Spleen (tissue), 11 donors: ENCODE results near the gene KATNIP. TPM values are rescaled to one million over a fixed set of nuclear protein-coding genes. Genes with fewer than 3 reads are reported as not detected.
A peak's percentile ranks its signal among the peaks of the same experiment; 100 is the strongest.

Experiments used
- DNase-seq: peaks from one replicate; pipeline ENCODE4 v3.0.0-alpha.2; 2020
- H3K27ac ChIP-seq, 8 donors: fragments of 200-600 bp; sonication (generic) in 7 of 8; 1 replicate in 4 of 8; 2 replicates in 4 of 8; pipeline versions ENCODE4 v1.5.0 to v1.8.0; 2016 to 2021; ENCODE audit warnings: inconsistent platforms in 4 of 8, mild to moderate bottlenecking in 4 of 8, moderate library complexity in 1 of 8
- H3K27me3 ChIP-seq, 7 donors: fragments of 200-600 bp; sonication (generic) in 6 of 7; replicated peaks in 1 of 7; 1 replicate in 4 of 7; 2 replicates in 3 of 7; pipeline versions ENCODE4 v1.5.0 to v1.8.0; 2016 to 2021; ENCODE audit warnings: inconsistent platforms in 3 of 7, mild to moderate bottlenecking in 1 of 7
- H3K36me3 ChIP-seq, 6 donors: fragments of 200-600 bp; sonication (generic) in 5 of 6; 1 replicate in 4 of 6; 2 replicates in 2 of 6; pipeline versions ENCODE4 v1.5.0 to v1.8.0; 2016 to 2021; ENCODE audit warnings: inconsistent platforms in 2 of 6
- H3K4me1 ChIP-seq, 6 donors: fragments of 200-600 bp; sonication (generic) in 5 of 6; 1 replicate in 3 of 6; 2 replicates in 3 of 6; pipeline versions ENCODE4 v1.5.0 to v1.8.0; 2016 to 2021; ENCODE audit warnings: inconsistent platforms in 3 of 6
- H3K4me3 ChIP-seq, 8 donors: fragments of 200-600 bp; sonication (generic) in 7 of 8; 1 replicate in 4 of 8; 2 replicates in 4 of 8; pipeline versions ENCODE4 v1.5.0 to v1.8.0; 2016 to 2021; ENCODE audit warnings: inconsistent platforms in 4 of 8, mild to moderate bottlenecking in 4 of 8, moderate library complexity in 2 of 8
- H3K9me3 ChIP-seq, 8 donors: fragments of 200-600 bp; sonication (generic) in 7 of 8; 1 replicate in 4 of 8; 2 replicates in 4 of 8; pipeline versions ENCODE4 v1.5.0 to v1.8.0; 2016 to 2021; ENCODE audit warnings: inconsistent platforms in 4 of 8
- POLR2A ChIP-seq, 3 donors: fragments of 450-650 bp; IDR thresholded peaks; one replicate each; pipeline ENCODE4 v1.5.1; 2017; ENCODE audit warnings: antibody characterized with exemption in 3 of 3, mild to moderate bottlenecking in 1 of 3
- POLR2AphosphoS5 ChIP-seq, 3 donors: sonication (generic); formaldehyde crosslinking; IDR thresholded peaks; one replicate each; pipeline ENCODE4 v1.5.1; 2017; ENCODE audit warnings: antibody characterized with exemption in 3 of 3
- WGBS, 5 donors: extraction: QIAGEN DNeasy Blood & Tissue Kit in 3 of 5; methylation state at CpG; one replicate each; pipeline versions ENCODE4 v1.1.5 to v1.1.7; 2013 to 2018; 5-methylcytosine and 5-hydroxymethylcytosine counted together
- intact Hi-C: fragments of 100-400 bp; cut with DNase I; formaldehyde crosslinking; loops from one replicate; pipeline ENCODE4 v1.15.0; 2023; ENCODE audit warnings: low total_unique reads
- polyA plus RNA-seq, 3 donors: library from polyadenylated mRNA; stranded (reverse); fragments of 200-250 nt; gene quantifications; one replicate each; pipeline ENCODE4 v1.2.1, GENCODE V29; 2013
- total RNA-seq, 7 donors: library from RNA; depleted of rRNA in 3 of 7; stranded (reverse); fragments of >200 nt in 3 of 7; fragmentation: NEBNext Ultra II Directional in 4 of 7; extraction: Animal tissue kit (Norgen Biotek cat#: 25700) in 4 of 7; gene quantifications; one replicate each; pipeline versions ENCODE4 v1.1.0 to v1.2.1, GENCODE V29; 2016 to 2021
- TF ChIP-seq, protein P1 (sequence below), 11 experiments: fragments of 200-600 bp in 7 of 11; fragments of 450-650 bp in 4 of 11; sonication (generic) in 4 of 11; IDR thresholded peaks in 8 of 11; conservative IDR thresholded peaks in 3 of 11; 1 replicate in 7 of 11; 2 replicates in 4 of 11; pipeline versions ENCODE4 v1.4.0 to v1.8.0; 2016 to 2021; ENCODE audit warnings: antibody characterized with exemption in 11 of 11, inconsistent platforms in 4 of 11, mild to moderate bottlenecking in 1 of 11
- donor health status: healthy with polysubstance abuse.
- donor health status: DM: no; HTN: no; CAD: no; lungs with moderate emphysema.
- donor health status: DM: no; HTN: no; CAD: no.
- donor health status: Bipolar disorder and iron deficiency.
- donor health status: healthy.
- donor health status: DM: no; HTN: no; CAD: no.
- donor health status: DM: yes; HTN: yes; CAD: no.

Gene KATNIP
- total and polyA plus RNA-seq, 10 donors: 3.8 to 40.7 (median 30.0) TPM

DNA sequence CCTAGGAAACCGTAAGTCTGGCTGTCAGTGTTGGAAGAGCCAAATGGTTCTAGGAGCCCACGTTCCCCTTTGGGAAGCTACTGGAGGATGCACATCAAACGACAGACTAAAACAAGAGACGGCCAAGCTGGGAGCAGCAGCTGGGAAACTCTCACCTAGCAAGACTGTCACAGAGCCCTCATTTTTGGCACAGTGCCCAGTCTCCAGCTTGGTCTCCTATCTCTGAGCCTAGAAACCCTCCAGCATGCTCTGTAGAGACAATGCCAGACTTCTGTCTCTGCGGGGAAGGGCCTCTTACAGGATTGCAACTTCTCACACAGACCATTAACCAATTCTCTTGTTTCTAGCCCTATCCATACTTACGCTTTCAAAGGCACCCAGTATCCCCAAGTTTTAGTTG is 23.8 kb upstream of the KATNIP start:
- H3K9me3 ChIP-seq: peaks cover 0 to 7% (median 0%) of the 10 kb centered on the region in 8 donors
- H3K27ac ChIP-seq: no peak overlapping the region
- H3K4me3 ChIP-seq: no peak overlapping the region
- TF ChIP-seq POLR2AphosphoS5 (IDR thresholded peaks at IDR 0.05) (no peak), POLR2A (IDR thresholded peaks at IDR 0.05) (no peak)
- TF ChIP-seq, protein P1, sequence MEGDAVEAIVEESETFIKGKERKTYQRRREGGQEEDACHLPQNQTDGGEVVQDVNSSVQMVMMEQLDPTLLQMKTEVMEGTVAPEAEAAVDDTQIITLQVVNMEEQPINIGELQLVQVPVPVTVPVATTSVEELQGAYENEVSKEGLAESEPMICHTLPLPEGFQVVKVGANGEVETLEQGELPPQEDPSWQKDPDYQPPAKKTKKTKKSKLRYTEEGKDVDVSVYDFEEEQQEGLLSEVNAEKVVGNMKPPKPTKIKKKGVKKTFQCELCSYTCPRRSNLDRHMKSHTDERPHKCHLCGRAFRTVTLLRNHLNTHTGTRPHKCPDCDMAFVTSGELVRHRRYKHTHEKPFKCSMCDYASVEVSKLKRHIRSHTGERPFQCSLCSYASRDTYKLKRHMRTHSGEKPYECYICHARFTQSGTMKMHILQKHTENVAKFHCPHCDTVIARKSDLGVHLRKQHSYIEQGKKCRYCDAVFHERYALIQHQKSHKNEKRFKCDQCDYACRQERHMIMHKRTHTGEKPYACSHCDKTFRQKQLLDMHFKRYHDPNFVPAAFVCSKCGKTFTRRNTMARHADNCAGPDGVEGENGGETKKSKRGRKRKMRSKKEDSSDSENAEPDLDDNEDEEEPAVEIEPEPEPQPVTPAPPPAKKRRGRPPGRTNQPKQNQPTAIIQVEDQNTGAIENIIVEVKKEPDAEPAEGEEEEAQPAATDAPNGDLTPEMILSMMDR (IDR thresholded peaks at IDR 0.05 in 8 of 11, conservative IDR thresholded peaks at IDR 0.05 in 3 of 11): no peak
- no peaks in the 10 kb centered on the region for H3K27me3 ChIP-seq
- intact Hi-C loops: no loop called here
- WGBS, 5 donors: 91 to 96% (median 94%) methylated on average over 6 of the region's 6 CpGs
- H3K4me1 ChIP-seq: peaks cover 0 to 5% (median 1%) of the 10 kb centered on the region in 6 donors
- peaks cover 6 to 95% (median 76%) of the 10 kb centered on the region in 6 donors for H3K36me3 ChIP-seq
- DNase-seq: peak; percentile 16

DNA sequence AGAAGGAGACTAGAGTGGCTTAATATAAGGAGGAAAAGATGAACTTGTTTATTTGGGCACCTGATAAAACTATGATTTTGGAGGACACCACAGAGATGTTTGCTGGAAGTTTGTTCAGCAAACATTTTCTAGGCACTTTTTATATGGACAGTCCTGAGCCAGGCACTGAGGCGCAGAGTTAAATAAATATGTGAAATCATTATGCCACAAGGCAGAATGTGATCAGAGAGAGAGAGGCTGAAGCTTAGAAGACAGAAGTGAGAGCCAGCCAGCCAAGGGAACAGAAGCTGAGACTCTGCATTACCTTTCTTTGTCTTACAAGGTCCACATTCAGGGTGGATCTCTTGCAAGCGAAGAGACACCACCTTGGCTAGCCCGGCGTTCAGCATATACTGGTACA is 21.6 kb upstream of the KATNIP start:
- intact Hi-C loops: no loop called here
- H3K9me3 ChIP-seq: peaks cover 0 to 7% (median 0%) of the 10 kb centered on the region in 8 donors
- H3K27me3 ChIP-seq: no peaks in the 10 kb centered on the region
- no peaks in the 10 kb centered on the region for H3K4me1 ChIP-seq
- H3K36me3 ChIP-seq: peaks cover 6 to 100% (median 97%) of the 10 kb centered on the region in 6 donors
- TF ChIP-seq, protein P1 (IDR thresholded peaks at IDR 0.05 in 8 of 11, conservative IDR thresholded peaks at IDR 0.05 in 3 of 11): no peak
- TF ChIP-seq POLR2A (IDR thresholded peaks at IDR 0.05) (no peak), POLR2AphosphoS5 (IDR thresholded peaks at IDR 0.05) (no peak)
- no peak for DNase-seq
- H3K27ac ChIP-seq: no peak overlapping the region
- no peak overlapping the region for H3K4me3 ChIP-seq
- 97 to 100% (median 98%) methylated on average over 4 of the region's 4 CpGs for WGBS, 5 donors

DNA sequence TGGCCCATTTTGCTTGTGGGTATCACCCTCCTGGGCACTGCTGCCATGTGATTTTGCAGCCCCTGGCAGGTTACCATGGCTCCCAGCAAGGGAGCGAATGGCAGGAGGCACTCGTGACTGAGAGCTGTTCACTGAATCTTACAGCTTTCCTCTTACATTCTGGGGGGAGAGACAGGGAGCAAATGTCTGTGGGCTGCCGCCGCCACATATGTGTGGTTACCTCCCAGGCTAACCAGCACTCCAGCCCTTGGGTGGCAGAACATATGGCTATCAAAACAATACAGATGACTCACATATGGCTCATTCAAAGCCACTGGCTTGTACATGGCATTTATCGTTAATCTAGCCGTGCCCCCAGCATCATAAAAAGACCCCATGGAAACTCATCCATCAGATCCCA is 20.0 kb upstream of the KATNIP start:
- Histone ChIP-seq H3K27me3 (no peaks in the 10 kb centered on the region), H3K4me3 (no peak overlapping the region), H3K9me3 (peaks cover 0 to 7% (median 0%) of the 10 kb centered on the region in 8 donors), H3K4me1 (no peaks in the 10 kb centered on the region), H3K27ac (no peak overlapping the region), H3K36me3 (peaks cover 6 to 100% (median 97%) of the 10 kb centered on the region in 6 donors)
- intact Hi-C loops: no loop called here
- no peak for TF ChIP-seq POLR2A (IDR thresholded peaks at IDR 0.05)
- no peak for TF ChIP-seq POLR2AphosphoS5 (IDR thresholded peaks at IDR 0.05)
- TF ChIP-seq, protein P1 (IDR thresholded peaks at IDR 0.05 in 8 of 11, conservative IDR thresholded peaks at IDR 0.05 in 3 of 11): no peak
- 92 to 96% (median 95%) methylated on average over 6 of the region's 6 CpGs for WGBS, 5 donors
- peak; percentile 25 for DNase-seq

DNA sequence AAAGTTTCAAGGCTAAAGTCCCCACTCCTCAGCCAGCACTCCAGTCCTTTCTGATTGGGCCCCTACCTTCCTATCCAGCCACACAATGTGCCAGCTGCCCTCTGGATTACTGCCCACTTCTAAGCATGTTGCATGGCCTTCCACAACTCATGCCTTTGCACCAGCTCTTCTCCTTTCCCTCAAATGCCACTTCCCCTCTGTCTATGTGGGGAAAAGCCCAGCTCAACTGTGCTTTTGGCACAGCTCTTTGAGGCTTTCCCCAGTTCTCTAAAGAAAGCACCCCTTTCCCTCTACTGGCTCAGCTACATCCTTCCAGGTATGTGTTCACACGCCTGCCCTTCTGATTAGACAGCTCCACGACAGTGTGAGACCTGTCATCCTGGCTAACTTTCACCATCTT is 18.8 kb upstream of the KATNIP start:
- no peaks in the 10 kb centered on the region for H3K27me3 ChIP-seq
- intact Hi-C loops: no loop called here
- no peaks in the 10 kb centered on the region for H3K4me1 ChIP-seq
- 46 to 79% (median 54%) methylated on average over 2 of the region's 2 CpGs for WGBS, 5 donors
- TF ChIP-seq POLR2AphosphoS5 (IDR thresholded peaks at IDR 0.05) (no peak), POLR2A (IDR thresholded peaks at IDR 0.05) (no peak)
- TF ChIP-seq, protein P1 (IDR thresholded peaks at IDR 0.05 in 8 of 11, conservative IDR thresholded peaks at IDR 0.05 in 3 of 11): no peak
- DNase-seq: peak; percentile 19
- no peaks in the 10 kb centered on the region for H3K9me3 ChIP-seq
- H3K4me3 ChIP-seq: no peak overlapping the region
- H3K36me3 ChIP-seq: peaks cover 6 to 100% (median 95%) of the 10 kb centered on the region in 6 donors
- H3K27ac ChIP-seq: no peak overlapping the region
